Skeletal muscle cell (primary cell): Measurements from ENCODE around the gene TARS2.

Experiments
- DNase-seq: peaks from one replicate; pipeline ENCODE4 v3.0.0-alpha.2; 2010; ENCODE audit warnings: low read depth
- H3K4me3 ChIP-seq: 2 replicates; pipeline ENCODE4 v1.5.1; 2011; ENCODE audit warnings: low read depth, mild to moderate bottlenecking, control low read depth, low read length, moderate library complexity

TARS2 gene

GRCh38 chr1:150505431-150505830 is 18.2 kb downstream of the TARS2 start:
- H3K4me3 ChIP-seq: no peak overlapping the region
- DNase-seq: no peak

GRCh38 chr1:150507912-150508864 is 21.0 kb downstream of the TARS2 start, which contains the start of gene ECM1:
Gene ECM1, plus strand, starts transcription at chr1:150508109. Its CDS starts 101 bp downstream, at chr1:150508210.
- no peak for DNase-seq
- H3K4me3 ChIP-seq: peak within 1 kb of the TSS; percentile 40

- peak overlapping the region; percentile 40 for H3K4me3 ChIP-seq
Observed at GRCh38 chr1:150508982-150509381, 21.8 kb downstream of the TARS2 start.

GRCh38 chr1:150511551-150511950 is 24.3 kb downstream of the TARS2 start:
- DNase-seq: no peak
- H3K4me3 ChIP-seq: no peak overlapping the region

More at GRCh38 chr1:150508982-150509381, 21.8 kb downstream of the TARS2 start:
- DNase-seq: no peak

- no peak overlapping the region for H3K4me3 ChIP-seq
- DNase-seq: no peak
Observed at GRCh38 chr1:150511985-150512660, 24.9 kb downstream of the TARS2 start.

- no peak for DNase-seq
- no peak overlapping the region for H3K4me3 ChIP-seq
Observed at GRCh38 chr1:150512846-150513245, 25.6 kb downstream of the TARS2 start.

GRCh38 chr1:150513351-150513791 is 26.2 kb downstream of the TARS2 start:
- H3K4me3 ChIP-seq: no peak overlapping the region
- DNase-seq: no peak

- no peak for DNase-seq
- H3K4me3 ChIP-seq: no peak overlapping the region
Observed at GRCh38 chr1:150514260-150514659, 27.0 kb downstream of the TARS2 start.

GRCh38 chr1:150514913-150515327 is 27.7 kb downstream of the TARS2 start:
- H3K4me3 ChIP-seq: peak overlapping the region; percentile 63
- no peak for DNase-seq

- H3K4me3 ChIP-seq: peak within 1 kb of the TSS; percentile 63
- DNase-seq: peak; percentile 81
Observed at GRCh38 chr1:150515328-150516049, 28.3 kb downstream of the TARS2 start, which contains the start of gene FALEC. Gene FALEC, plus strand, starts transcription at chr1:150515752.

- H3K4me3 ChIP-seq: peak overlapping the region; percentile 63
- no peak for DNase-seq
Observed at GRCh38 chr1:150516050-150516591, 28.9 kb downstream of the TARS2 start.

GRCh38 chr1:150516616-150517015 is 29.4 kb downstream of the TARS2 start:
- H3K4me3 ChIP-seq: no peak overlapping the region
- DNase-seq: no peak

- no peak overlapping the region for H3K4me3 ChIP-seq
- DNase-seq: no peak
Observed at GRCh38 chr1:150521196-150521968, 34.2 kb downstream of the TARS2 start.

GRCh38 chr1:150525348-150525747 is 38.1 kb downstream of the TARS2 start:
- no peak overlapping the region for H3K4me3 ChIP-seq
- no peak for DNase-seq

- no peak for DNase-seq
- no peak overlapping the region for H3K4me3 ChIP-seq
Observed at GRCh38 chr1:150528196-150528595, 41.0 kb downstream of the TARS2 start.

- DNase-seq: no peak
- H3K4me3 ChIP-seq: no peak overlapping the region
Observed at GRCh38 chr1:150529017-150529416, 41.8 kb downstream of the TARS2 start.

- no peak for DNase-seq
- no peak overlapping the region for H3K4me3 ChIP-seq
Observed at GRCh38 chr1:150530491-150531159, 43.4 kb downstream of the TARS2 start.

- no peak for DNase-seq
- no peak overlapping the region for H3K4me3 ChIP-seq
Observed at GRCh38 chr1:150532860-150533259, 45.6 kb downstream of the TARS2 start.
